SU-DHL-6 (cell line): Measurements from ENCODE around the gene MTCL1.

Experiments used
- H2AFZ ChIP-seq: fragments of 200-600 bp; sonication (generic); 2 replicates; pipeline ENCODE4 v1.6.1; 2014; ENCODE audit warnings: low read depth, mild to moderate bottlenecking, moderate library complexity, mixed read lengths, antibody characterized with exemption, low read length; ENCODE audit not compliant: severe bottlenecking
- H3F3A ChIP-seq: fragments of 200-600 bp; shearing (Covaris generic); 2 replicates; pipeline ENCODE4 v1.6.0; 2016; ENCODE audit warnings: antibody characterized with exemption, mild to moderate bottlenecking; ENCODE audit not compliant: insufficient read depth
- H3K27ac ChIP-seq: fragments of 200-600 bp; sonication (generic); 2 replicates; pipeline ENCODE4 v1.5.1; 2016; ENCODE audit warnings: low read depth, mild to moderate bottlenecking, low read length, moderate library complexity, mixed read lengths
- H3K27me3 ChIP-seq: fragments of 200-600 bp; sonication (generic), shearing (Covaris generic); 2 replicates; pipeline ENCODE4 v1.6.0; 2014; ENCODE audit warnings: mild to moderate bottlenecking, low read length
- H3K36me3 ChIP-seq: fragments of 200-600 bp; sonication (generic); 2 replicates; pipeline ENCODE4 v1.6.1; 2014; ENCODE audit warnings: mild to moderate bottlenecking, low read length, mixed read lengths
- H3K4me2 ChIP-seq: fragments of 300-600, 200-600 bp; shearing (Covaris generic), sonication (generic); 2 replicates; pipeline ENCODE4 v1.6.0; 2014; ENCODE audit warnings: low read length, low read depth, mild to moderate bottlenecking; ENCODE audit not compliant: poor library complexity, severe bottlenecking
- H3K4me3 ChIP-seq: fragments of 200-600 bp; sonication (generic); 2 replicates; pipeline ENCODE4 v1.5.1; 2014; ENCODE audit warnings: antibody characterized with exemption, low read length, mild to moderate bottlenecking, mixed read lengths; ENCODE audit not compliant: insufficient read depth, poor library complexity, severe bottlenecking
- H3K79me2 ChIP-seq: fragments of 200-600 bp; sonication (generic); 2 replicates; pipeline ENCODE4 v1.6.1; 2014; ENCODE audit warnings: mild to moderate bottlenecking, low read length, moderate library complexity; ENCODE audit not compliant: insufficient read depth
- H3K9ac ChIP-seq: fragments of 200-600 bp; sonication (generic); 2 replicates; pipeline ENCODE4 v1.7.0; 2014; ENCODE audit warnings: mild to moderate bottlenecking, low read length
- H3K9me2 ChIP-seq: fragments of 200-600 bp; sonication (generic); replicated peaks from 2 replicates; pipeline ENCODE4 v1.6.1; 2014; ENCODE audit warnings: low read length; ENCODE audit not compliant: insufficient read depth
- H3K9me3 ChIP-seq: fragments of 200-600 bp; sonication (generic); 2 replicates; pipeline ENCODE4 v1.6.1; 2014; ENCODE audit warnings: low read length, mixed read lengths; ENCODE audit not compliant: insufficient read depth
- H4K20me1 ChIP-seq: fragments of 200-600 bp; sonication (generic); 2 replicates; pipeline ENCODE4 v1.6.1; 2014; ENCODE audit warnings: low read depth, mild to moderate bottlenecking, antibody characterized with exemption, low read length, moderate library complexity, mixed read lengths
- CTCF ChIP-seq: fragments of 200-600 bp; sonication (generic); IDR thresholded peaks from one replicate; pipeline ENCODE4 v1.5.1; 2017; ENCODE audit warnings: antibody characterized with exemption, mild to moderate bottlenecking, low read length, moderate library complexity; ENCODE audit not compliant: insufficient read depth, poor library complexity, severe bottlenecking
- EZH2phosphoT487 ChIP-seq: fragments of 200-600 bp; sonication (generic), shearing (Covaris generic); conservative IDR thresholded peaks from 2 replicates; pipeline ENCODE4 v1.6.1; 2018; ENCODE audit warnings: mild to moderate bottlenecking, antibody characterized with exemption, low read length, moderate library complexity, mixed read lengths

Gene MTCL1

GRCh38 chr18:8800445-8800844, 95.1 kb downstream of the MTCL1 start:
- Histone ChIP-seq H3K4me2 (no peak overlapping the region), H3K79me2 (no peaks in the 10 kb centered on the region), H3K27me3 (no peaks in the 10 kb centered on the region), H3K9me2 (no peaks in the 10 kb centered on the region), H3K9me3 (no peaks in the 10 kb centered on the region), H2AFZ (no peak overlapping the region), H3K4me3 (no peak overlapping the region), H3K27ac (no peak overlapping the region), H3K9ac (no peak overlapping the region), H4K20me1 (no peaks in the 10 kb centered on the region), H3F3A (no peaks in the 10 kb centered on the region), H3K36me3 (no peaks in the 10 kb centered on the region)
- TF ChIP-seq CTCF = no peak
- TF ChIP-seq EZH2phosphoT487 = no peak

GRCh38 chr18:8800876-8801262, 95.5 kb downstream of the MTCL1 start:
- H3K79me2 ChIP-seq = no peaks in the 10 kb centered on the region
- no peak overlapping the region for H3K9ac ChIP-seq
- H3F3A ChIP-seq = no peaks in the 10 kb centered on the region
- no peak for TF ChIP-seq EZH2phosphoT487
- no peak for TF ChIP-seq CTCF
- H3K4me2 ChIP-seq = no peak overlapping the region
- H2AFZ ChIP-seq = no peak overlapping the region
- no peak overlapping the region for H3K27ac ChIP-seq
- H4K20me1 ChIP-seq = no peaks in the 10 kb centered on the region
- H3K36me3 ChIP-seq = no peaks in the 10 kb centered on the region
- H3K9me3 ChIP-seq = no peaks in the 10 kb centered on the region
- H3K27me3 ChIP-seq = no peaks in the 10 kb centered on the region
- H3K4me3 ChIP-seq = no peak overlapping the region
- H3K9me2 ChIP-seq = no peaks in the 10 kb centered on the region

GRCh38 chr18:8801263-8801901, 96.0 kb downstream of the MTCL1 start:
- Histone ChIP-seq H3K36me3 (no peaks in the 10 kb centered on the region), H2AFZ (no peak overlapping the region), H3K9me3 (no peaks in the 10 kb centered on the region), H3K9me2 (no peaks in the 10 kb centered on the region), H4K20me1 (no peaks in the 10 kb centered on the region), H3F3A (no peaks in the 10 kb centered on the region), H3K27ac (no peak overlapping the region), H3K79me2 (no peaks in the 10 kb centered on the region), H3K27me3 (no peaks in the 10 kb centered on the region), H3K4me3 (no peak overlapping the region), H3K9ac (no peak overlapping the region), H3K4me2 (no peak overlapping the region)
- TF ChIP-seq EZH2phosphoT487 (no peak), CTCF (no peak)
